OCI-LY7 (cell line): ENCODE data around the gene HLA-DPB1. TPM values are rescaled to one million over a fixed set of nuclear protein-coding genes. Genes with fewer than 3 reads are reported as not detected.

ENCODE experiments used
- BruUV-seq: library from RNA; stranded (reverse); fragments of 400-500 nt; replicated peaks from 2 replicates; lab custom pipeline; 2021; lab: Mats Ljungman, UMichigan
- CTCF ChIA-PET: fragments of 300-600 bp; sonication (Branson Sonifier 250); formaldehyde crosslinking; loops from one replicate; lab custom pipeline; 2022; ENCODE audit warnings: antibody characterized with exemption; ENCODE audit not compliant: unreplicated experiment; lab: Charles Lee
- POLR2A ChIA-PET: fragments of 300-600 bp; sonication (Branson Sonifier 250); formaldehyde crosslinking; loops from one replicate; lab custom pipeline; 2022; ENCODE audit warnings: antibody characterized with exemption; lab: Charles Lee
- DNase-seq: peaks from one replicate; pipeline ENCODE4 v3.0.0-alpha.2; 2015; ENCODE audit warnings: low spot score
- H2AFZ ChIP-seq: fragments of 200-600 bp; sonication (generic), shearing (Covaris generic); 2 replicates; pipeline ENCODE4 v1.6.1; 2014; ENCODE audit warnings: mild to moderate bottlenecking, antibody characterized with exemption, low read length, moderate library complexity
- H3K27ac ChIP-seq: fragments of 200-600 bp; sonication (generic); 2 replicates; pipeline ENCODE4 v1.5.1; 2014; ENCODE audit warnings: mixed run types, low read depth, mild to moderate bottlenecking, moderate library complexity, low read length, inconsistent platforms; ENCODE audit not compliant: poor library complexity, severe bottlenecking
- H3K36me3 ChIP-seq: fragments of 200-600 bp; sonication (generic); 2 replicates; pipeline ENCODE4 v1.6.1; 2014; ENCODE audit warnings: mild to moderate bottlenecking, antibody characterized with exemption, low read length, moderate library complexity, mixed read lengths; ENCODE audit not compliant: insufficient read depth
- H3K4me1 ChIP-seq: fragments of 200-600 bp; sonication (generic); 2 replicates; pipeline ENCODE4 v1.5.1; 2014; ENCODE audit warnings: mild to moderate bottlenecking, low read length; ENCODE audit not compliant: insufficient read depth, poor library complexity, severe bottlenecking
- H3K4me2 ChIP-seq: fragments of 200-600 bp; sonication (generic); 2 replicates; pipeline ENCODE4 v1.6.1; 2014; ENCODE audit warnings: mild to moderate bottlenecking, low read length
- H3K4me3 ChIP-seq: fragments of 200-600 bp; sonication (generic); 2 replicates; pipeline ENCODE4 v1.5.1; 2014; ENCODE audit warnings: mild to moderate bottlenecking, low read depth, low read length; ENCODE audit not compliant: poor library complexity, severe bottlenecking
- H3K79me2 ChIP-seq: fragments of 200-600 bp; sonication (generic); 2 replicates; pipeline ENCODE4 v1.6.1; 2016; ENCODE audit warnings: low read depth, mild to moderate bottlenecking, low read length, moderate library complexity, mixed read lengths; ENCODE audit not compliant: insufficient read depth
- H3K9me2 ChIP-seq: fragments of 200-600 bp; sonication (generic); 2 replicates; pipeline ENCODE4 v1.6.1; 2016; ENCODE audit warnings: mild to moderate bottlenecking, low read length, mixed read lengths; ENCODE audit not compliant: insufficient read depth
- H3K9me3 ChIP-seq: fragments of 200-600 bp; sonication (generic); 2 replicates; pipeline ENCODE4 v1.6.1; 2014; ENCODE audit warnings: mild to moderate bottlenecking, mixed run types, low read length, mixed read lengths
- H4K20me1 ChIP-seq: fragments of 200-600 bp; sonication (generic); 2 replicates; pipeline ENCODE4 v1.6.1; 2014; ENCODE audit warnings: mild to moderate bottlenecking, antibody characterized with exemption, low read length, moderate library complexity, mixed read lengths; ENCODE audit not compliant: insufficient read depth
- CTCF ChIP-seq: fragments of 200-600 bp; sonication (generic); conservative IDR thresholded peaks from 2 replicates; pipeline ENCODE4 v1.5.1; 2014; ENCODE audit warnings: mild to moderate bottlenecking, antibody characterized with exemption, low read length, moderate library complexity, mixed read lengths
- EZH2phosphoT487 ChIP-seq: fragments of 200-600 bp; sonication (generic); IDR thresholded peaks from 2 replicates; pipeline ENCODE4 v1.6.1; 2018; ENCODE audit warnings: low read depth, borderline replicate concordance, mild to moderate bottlenecking, mixed run types, antibody characterized with exemption, low read length, moderate library complexity, mixed read lengths
- intact Hi-C: fragments of 100-400 bp; cut with micrococcal nuclease; formaldehyde crosslinking; loops from one replicate; pipeline ENCODE4 v1.10.0; 2022; ENCODE audit not compliant: unreplicated experiment
- total RNA-seq, 2 experiments: library from RNA; depleted of rRNA in 1 of 2; stranded (reverse); fragments of >200 nt in 1 of 2; shearing (Covaris generic) in 1 of 2; gene quantifications; 2 replicates each; pipeline ENCODE4 v1.2.3, GENCODE V29; 2014 to 2022

Gene HLA-DPB1
- total RNA-seq, 2 experiments from 2014 or later: 74.5 to 117 TPM

- intact Hi-C loops: no loop called here
- Histone ChIP-seq H2AFZ (no peak overlapping the region), H3K4me3 (no peak overlapping the region), H3K9me3 (no peaks in the 10 kb centered on the region; the same call in 1 of the 2 replicates), H3K9me2 (no peaks in the 10 kb centered on the region), H3K79me2 (no peaks in the 10 kb centered on the region), H3K4me2 (peak overlapping the region; percentile 10; the same call in 1 of the 2 replicates), H3K4me1 (peaks cover 27% of the 10 kb centered on the region), H3K36me3 (no peaks in the 10 kb centered on the region), H4K20me1 (no peaks in the 10 kb centered on the region), H3K27ac (no peak overlapping the region)
- ChIA-PET POLR2A (no interaction called here), CTCF (no interaction called here)
- TF ChIP-seq EZH2phosphoT487 (no peak), CTCF (no peak)
- no peak for DNase-seq
- BruUV-seq: no TSS peak
Measured at GRCh38 chr6:33117811-33118277, 42.1 kb downstream of the HLA-DPB1 start.

GRCh38 chr6:33118525-33119123 is 42.8 kb downstream of the HLA-DPB1 start:
- Histone ChIP-seq H3K4me2 (peak overlapping the region; percentile 10; the same call in 1 of the 2 replicates), H2AFZ (no peak overlapping the region), H3K4me1 (peaks cover 25% of the 10 kb centered on the region), H3K36me3 (no peaks in the 10 kb centered on the region), H4K20me1 (no peaks in the 10 kb centered on the region), H3K27ac (no peak overlapping the region), H3K79me2 (no peaks in the 10 kb centered on the region), H3K9me2 (no peaks in the 10 kb centered on the region), H3K4me3 (no peak overlapping the region), H3K9me3 (peaks cover 4% of the 10 kb centered on the region; the same call in 1 of the 2 replicates)
- peak; percentile 78 for DNase-seq
- intact Hi-C loops: no loop called here
- TF ChIP-seq CTCF (peak; percentile 94), EZH2phosphoT487 (no peak)
- ChIA-PET POLR2A (no interaction called here), CTCF (interaction anchor here (0.5 kb wide), 1 partner anchor 91 kb away, joined by 3 read pairs; no protein-coding TSS in a partner anchor)
- no TSS peak for BruUV-seq

DNA sequence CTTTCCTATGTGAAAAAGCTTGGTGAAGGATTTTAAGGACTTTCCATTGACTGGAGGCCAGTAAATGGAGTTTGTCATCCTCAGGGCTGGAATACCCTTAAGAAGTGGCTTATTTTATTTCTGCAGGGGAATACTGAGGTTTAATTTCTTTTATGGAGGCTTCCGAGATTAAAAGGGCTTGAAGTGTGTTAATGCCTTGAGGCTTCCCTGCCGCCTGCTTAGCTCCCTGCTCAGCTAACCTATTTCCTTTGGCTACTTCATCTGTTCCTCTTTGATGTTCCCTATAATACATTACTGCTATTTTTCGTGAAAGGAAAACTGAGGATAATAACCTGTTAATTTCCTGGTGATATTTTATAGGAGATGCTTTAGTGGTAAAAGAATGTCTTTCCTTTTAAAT is 44.2 kb downstream of the HLA-DPB1 start:
- Histone ChIP-seq H3K4me1 (peaks cover 11% of the 10 kb centered on the region), H3K79me2 (no peaks in the 10 kb centered on the region), H3K36me3 (no peaks in the 10 kb centered on the region), H2AFZ (no peak overlapping the region), H4K20me1 (no peaks in the 10 kb centered on the region), H3K4me3 (no peak overlapping the region), H3K27ac (no peak overlapping the region), H3K9me3 (peaks cover 11% of the 10 kb centered on the region; the same call in 1 of the 2 replicates), H3K9me2 (no peaks in the 10 kb centered on the region), H3K4me2 (no peak overlapping the region)
- ChIA-PET CTCF (no interaction called here), POLR2A (interaction anchor here (1.0 kb wide), 1 partner anchor 128 kb away, joined by 3 read pairs; no protein-coding TSS in a partner anchor)
- DNase-seq: no peak
- no TSS peak for BruUV-seq
- intact Hi-C loops: no loop called here
- TF ChIP-seq EZH2phosphoT487 (no peak), CTCF (no peak)
